ENCODE data around the gene PSMC5.
"Not testable (repeated sequence)": the region's sequence is repeated elsewhere in the genome, so short reads cannot be mapped to it uniquely, and the experiment has no call there.

PSMC5 gene

DNA sequence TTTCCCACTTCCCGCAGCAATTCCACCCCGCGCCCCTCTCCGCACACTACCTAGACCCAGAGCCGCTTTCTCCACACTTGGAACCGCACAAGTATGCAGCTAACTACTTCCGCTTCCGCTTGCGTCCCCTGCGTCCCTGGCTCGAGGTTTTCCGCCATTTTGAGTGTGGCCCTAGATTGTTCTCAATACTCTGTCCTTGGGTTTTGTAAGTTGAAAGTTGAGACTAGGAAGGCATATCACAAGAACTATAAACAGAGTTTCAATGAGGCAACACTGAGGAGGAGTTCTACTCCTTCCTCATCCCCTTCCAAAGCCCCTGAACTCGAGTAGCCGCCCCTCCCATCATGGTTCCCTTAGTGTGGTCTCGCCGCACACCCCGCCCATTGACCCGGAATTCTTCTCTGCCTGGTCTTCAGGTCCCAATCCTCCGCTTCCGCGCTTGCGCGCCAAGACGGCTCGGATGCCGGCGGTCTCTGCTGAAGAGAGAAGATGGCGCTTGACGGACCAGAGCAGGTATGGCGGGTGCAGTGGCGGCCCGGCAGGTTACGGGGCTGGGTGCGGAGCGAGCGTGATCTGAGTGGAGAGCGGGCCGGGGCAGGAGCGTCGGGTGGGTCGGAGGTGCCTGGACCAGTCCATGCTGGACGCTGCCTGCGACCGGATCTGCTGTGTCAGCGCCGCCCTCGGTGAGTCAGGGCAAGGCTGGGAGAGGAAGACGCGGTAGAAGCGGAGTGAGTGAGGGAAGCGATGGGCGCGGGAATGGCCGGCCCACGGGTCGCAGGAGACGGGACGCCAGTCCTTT, at the start of gene PSMC5, which contains the start of gene FTSJ3:
TSS of gene PSMC5 (plus strand) at position 430 of the 799 bp plus-strand sequence. CDS start at position 490, 60 bp downstream.
TSS of gene FTSJ3 (minus strand) at position 662 of the 799 bp plus-strand sequence. CDS start 761 bp downstream, outside the sequence.
- DNase-seq (peak; percentile 96), ATAC-seq (peak; percentile 93)

DNA sequence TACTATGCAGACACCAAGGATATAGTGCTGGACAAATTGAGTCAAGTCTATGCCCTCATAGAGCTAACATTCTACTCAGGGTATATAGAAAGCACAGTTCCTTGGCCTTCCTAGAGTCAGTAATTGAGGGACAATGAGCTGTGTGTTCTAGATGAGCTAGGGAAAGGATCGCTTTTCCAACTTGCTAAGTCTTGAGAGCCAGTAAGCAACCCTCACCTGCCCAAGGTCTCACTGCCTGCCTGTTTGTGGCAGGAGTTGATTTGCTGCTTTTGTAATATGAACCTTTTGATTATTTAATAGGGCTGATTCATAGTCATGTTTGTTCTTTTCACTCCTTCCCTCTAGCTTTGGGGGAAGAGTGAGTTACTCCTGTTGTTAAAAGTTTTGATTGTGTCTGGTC, 46.7 kb upstream of the PSMC5 start:
- DNase-seq = no peak
- no peak for ATAC-seq

DNA sequence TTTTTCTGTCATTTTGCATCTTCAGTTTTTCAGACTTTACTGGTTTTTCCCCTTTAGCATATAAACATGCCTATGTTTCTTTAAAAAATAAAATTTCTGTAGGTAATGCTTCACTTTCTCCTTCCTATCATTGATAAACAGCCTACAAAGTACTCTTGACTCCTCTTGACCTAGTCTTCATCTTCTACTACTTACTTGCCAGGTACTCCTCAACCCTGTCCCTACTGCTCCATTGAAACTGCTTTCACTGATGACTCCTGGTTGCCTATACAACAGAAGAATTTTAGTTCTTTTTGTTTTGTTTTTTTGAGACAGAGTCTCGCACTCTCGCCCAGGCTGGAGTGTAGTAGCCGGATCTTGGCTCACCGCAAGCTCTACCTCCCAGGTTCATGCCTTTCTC, 46.3 kb upstream of the PSMC5 start:
- no peak for DNase-seq

DNA sequence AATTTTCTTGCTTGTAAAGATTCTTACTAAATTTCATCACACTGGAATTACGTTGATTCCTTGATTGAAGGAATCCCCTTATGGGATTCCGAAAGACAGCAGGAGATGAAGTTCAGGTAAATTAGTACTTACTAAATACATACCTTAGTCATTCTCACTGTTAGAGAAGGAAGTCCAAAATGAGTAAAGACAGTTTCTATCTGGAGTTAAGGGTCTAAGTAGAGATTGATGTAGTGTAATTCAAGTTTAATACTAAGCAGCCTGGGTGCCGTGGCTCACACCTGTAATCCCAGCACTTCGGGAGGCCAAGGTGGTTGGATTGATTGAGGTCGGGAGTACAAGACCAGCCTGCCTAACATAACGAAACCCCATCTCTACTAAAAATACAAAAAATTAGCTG, 43.7 kb upstream of the PSMC5 start:
- ATAC-seq (no peak), DNase-seq (no peak)

More for the DNA sequence above, 46.3 kb upstream of the PSMC5 start:
- no peak for ATAC-seq

DNA sequence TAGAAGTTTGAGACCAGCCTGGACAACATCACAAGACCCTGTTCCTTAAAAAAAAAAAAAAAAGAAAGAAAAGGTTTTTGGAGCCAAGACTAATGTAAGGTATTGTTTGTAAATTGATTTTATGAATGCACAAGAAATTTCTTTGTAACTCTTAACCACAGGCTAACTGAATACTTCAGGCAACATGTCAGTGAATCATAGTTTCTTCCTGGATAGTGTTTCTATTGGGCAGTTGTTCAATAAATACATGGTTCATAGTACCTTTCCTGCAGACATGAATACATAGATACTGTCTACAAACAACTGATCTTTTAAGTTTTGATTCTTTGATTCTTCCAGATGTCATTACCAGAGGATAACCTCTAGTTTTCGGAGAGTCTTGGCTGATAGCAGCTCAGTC, 41.7 kb upstream of the PSMC5 start:
- no peak for ATAC-seq
- no peak for DNase-seq

DNA sequence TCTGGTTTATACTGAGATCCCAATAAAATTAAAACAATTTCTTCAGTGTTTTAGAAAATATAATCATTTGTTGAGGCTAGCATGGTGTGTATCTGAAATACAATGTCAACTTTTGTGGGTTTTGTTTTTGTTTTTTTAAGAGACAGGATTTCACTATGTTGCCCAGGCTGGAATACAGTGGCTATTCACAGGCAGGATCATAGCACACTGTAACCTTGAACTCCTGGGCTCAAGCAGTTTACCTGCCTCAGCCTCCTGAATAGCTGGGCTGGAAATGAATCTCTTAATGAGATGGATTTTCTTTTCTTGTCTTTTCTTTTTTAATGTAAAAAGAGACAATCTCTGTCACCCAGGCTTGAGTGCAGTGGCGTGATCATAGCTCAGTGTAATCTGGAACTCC, 41.1 kb upstream of the PSMC5 start:
- ATAC-seq (no peak), DNase-seq (no peak)

DNA sequence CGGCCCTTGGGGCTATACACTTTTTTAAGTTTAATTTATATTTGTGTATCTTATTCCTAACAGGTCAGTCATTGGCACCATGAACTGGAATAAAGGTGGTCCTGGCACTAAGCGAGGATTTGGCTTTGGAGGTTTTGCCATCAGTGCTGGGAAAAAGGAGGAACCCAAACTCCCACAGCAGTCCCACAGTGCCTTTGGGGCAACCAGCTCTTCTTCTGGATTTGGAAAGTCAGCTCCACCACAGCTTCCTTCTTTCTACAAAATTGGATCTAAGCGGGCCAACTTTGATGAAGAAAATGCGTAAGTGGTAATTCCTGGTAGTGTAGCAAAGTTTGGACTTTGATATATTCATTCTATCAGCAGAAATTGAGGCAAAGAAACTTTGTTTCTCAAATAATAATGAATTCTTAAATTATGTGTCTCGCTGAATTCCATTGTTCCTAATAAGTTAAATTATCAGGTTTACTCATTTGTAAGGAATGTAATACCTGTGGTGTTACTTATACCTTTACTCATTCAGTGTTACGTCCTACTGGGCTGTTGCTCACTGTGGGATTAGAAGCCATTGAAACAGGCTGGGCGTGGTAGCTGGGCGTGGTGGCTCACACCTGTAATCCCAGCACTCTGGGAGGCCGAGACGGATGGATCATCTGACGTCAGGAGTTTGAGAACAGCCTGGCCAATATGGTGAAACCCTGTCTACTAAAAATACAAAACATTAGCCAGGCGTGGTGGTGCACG, 40.1 kb upstream of the PSMC5 start:
- DNase-seq = no peak
- ATAC-seq = no peak

DNA sequence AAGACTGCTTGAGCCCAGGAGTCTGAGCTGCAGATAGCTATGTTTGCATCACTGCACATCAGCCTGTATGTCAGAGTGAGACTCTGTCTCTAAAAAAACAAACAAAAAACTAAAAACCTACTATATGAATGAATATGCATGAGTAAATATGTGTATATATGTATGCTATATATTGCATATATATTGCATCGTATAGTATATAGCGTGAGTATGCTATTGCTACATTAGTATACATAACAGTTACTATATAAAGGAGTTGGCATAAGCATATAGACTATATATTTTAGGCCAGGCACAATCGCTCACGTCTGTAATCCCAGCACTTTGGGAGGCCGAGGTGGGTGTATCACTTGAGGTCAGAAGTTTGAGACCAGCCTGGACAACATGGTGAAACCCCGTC, 37.2 kb upstream of the PSMC5 start:
- no peak for ATAC-seq
- no peak for DNase-seq

DNA sequence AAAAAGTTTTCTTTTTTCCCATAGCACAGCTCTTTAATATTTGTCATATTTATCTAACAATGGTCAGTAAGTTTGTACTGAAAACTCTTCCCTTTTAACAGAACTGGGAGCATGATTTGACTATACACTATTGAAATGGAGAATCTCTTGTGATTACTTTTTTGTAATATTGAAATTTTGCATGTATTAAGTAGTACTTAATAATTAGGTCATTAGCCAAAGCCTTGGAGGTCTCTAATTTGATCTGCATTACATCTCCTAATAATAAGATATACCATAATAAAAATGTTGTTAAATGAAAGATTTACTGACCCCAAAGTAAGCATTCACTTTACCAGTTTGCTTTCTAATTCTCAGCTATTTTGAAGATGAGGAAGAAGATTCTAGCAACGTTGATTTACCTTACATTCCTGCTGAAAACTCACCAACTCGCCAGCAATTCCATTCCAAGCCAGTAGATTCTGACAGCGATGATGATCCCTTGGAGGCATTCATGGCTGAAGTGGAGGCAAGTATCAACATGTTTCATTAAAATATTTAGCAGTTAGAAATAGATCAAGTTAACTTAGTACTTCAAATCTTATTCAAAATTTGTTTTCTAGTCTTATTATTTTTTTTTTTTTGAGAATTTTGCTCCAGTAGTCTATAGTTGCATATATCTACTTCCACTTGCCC, 35.0 kb upstream of the PSMC5 start:
- DNase-seq = no peak
- ATAC-seq = no peak

DNA sequence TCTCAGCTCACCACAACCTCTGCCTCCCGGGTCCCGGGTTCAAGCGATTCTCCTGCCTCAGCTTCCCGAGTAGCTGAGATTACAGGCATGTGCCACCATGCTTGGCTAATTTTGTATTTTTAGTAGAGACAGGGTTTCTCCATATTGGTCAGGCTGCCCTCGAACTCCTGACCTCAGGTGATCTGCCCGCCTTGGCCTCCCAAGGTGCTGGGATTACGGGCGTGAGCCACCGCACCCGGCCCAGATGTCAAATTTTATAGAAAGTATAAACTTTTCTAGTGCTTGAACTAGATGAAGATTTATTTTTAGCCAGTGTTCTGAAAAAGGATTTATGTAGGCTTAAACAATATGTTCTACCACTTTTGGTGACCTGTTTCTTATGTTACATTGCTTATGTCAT, 30.9 kb upstream of the PSMC5 start:
- not testable (repeated sequence) for DNase-seq, ATAC-seq

DNA sequence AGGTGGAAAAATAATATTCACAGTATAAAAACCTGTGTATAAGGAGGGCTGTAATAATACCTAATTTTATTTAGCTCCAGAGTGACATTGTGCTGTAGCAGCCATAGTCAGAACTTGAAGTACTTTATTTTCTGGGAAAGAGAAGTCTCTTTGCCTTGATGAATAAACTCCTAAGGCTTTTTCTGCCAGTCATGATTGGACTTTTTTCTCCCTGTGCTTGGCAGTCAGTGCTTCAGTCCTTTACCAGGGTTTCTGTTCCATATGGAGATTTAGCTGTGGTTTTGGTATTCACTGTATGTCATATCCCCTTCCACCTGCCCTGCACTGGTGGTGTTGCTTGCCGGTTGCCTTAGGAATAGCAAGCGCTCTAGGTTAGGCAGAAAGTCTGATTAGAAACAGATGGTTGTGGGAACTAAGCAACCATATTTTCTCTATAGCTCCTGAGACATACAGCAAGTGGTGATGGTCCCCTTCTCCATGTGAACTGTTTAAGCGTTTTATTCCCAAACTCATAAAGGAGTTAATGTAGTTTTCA, 28.6 kb upstream of the PSMC5 start:
- ATAC-seq = no peak

DNA sequence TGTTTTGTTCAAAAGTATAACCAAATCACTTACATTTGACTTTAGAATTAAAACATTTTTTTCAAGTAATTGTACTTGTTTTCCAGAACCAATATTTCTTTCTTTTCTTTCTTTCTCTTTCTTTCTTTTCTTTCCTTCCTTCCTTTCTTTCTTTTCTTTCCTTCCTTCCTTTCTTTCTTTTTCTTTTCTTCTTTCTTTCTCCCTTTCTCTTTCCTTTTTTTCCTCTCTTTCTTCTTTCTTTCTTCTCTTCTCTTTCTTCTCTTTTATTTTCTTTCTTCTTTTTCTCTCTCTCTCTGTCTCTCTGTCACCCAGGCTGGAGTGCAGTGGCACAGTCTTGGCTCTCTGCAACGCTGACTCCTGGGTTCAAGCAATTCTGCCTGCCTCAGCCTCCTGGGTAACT, 26.4 kb upstream of the PSMC5 start:
- DNase-seq (no peak), ATAC-seq (no peak)

More for the DNA sequence above, 28.6 kb upstream of the PSMC5 start:
- no peak for DNase-seq

DNA sequence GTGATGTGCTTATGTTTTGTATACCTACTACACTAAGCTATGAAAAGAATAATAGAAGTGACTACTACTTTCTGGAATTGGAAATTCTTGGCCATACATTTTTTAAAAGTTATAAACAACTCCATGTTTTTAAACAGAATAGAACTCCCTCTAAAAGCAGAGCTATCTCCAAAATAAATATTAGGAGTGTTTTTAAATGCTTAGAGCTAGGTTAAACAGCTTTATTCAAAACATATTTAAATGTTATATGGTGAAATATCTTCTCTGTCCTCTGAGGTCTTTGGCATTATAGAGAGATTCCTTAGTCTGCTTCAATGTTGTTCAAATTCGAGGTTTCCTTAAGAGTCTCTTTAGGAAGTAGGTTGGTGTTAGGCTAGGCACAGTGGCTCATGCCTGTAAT, 22.9 kb upstream of the PSMC5 start:
- no peak for ATAC-seq

DNA sequence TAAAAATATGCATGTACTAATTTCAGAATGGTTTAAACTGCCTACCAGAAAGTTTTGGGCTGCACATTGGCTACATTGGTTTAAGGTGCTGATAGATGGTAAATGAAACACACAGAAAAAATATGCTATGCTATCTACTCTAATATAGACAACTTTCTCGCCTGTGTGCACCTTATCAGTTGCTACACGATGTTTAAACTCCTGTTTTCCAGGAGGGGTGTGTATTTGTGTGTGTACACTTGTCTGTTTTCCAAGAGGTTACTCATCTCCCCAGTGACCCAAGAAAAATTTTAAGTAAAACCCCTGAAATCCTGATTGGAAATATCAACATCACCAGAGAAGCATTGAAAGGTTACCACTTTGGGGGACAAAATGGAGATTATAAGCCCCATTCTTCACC, 21.6 kb upstream of the PSMC5 start:
- no peak for DNase-seq
- no peak for ATAC-seq

More for the DNA sequence above, 22.9 kb upstream of the PSMC5 start:
- no peak for DNase-seq

DNA sequence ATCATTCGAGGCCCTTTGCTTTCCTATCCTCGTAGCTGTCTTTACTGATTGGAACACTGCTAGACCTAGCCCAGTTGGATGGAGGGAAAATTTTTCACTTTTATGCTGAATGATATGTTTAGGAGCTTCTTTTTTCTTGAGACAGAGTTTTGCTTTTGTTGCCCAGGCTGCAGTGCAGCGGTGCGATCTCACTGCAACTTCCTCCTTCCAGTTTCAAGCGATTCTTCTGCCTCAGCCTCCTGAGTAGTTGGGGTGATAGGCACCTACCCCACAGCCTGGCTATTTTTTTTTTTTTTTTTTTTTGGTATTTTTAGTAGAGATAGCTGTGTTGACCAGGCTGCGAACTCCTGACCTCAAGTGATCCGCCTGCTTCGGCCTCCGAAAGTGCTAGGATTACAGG, 17.3 kb upstream of the PSMC5 start:
- DNase-seq (no peak), ATAC-seq (no peak)

DNA sequence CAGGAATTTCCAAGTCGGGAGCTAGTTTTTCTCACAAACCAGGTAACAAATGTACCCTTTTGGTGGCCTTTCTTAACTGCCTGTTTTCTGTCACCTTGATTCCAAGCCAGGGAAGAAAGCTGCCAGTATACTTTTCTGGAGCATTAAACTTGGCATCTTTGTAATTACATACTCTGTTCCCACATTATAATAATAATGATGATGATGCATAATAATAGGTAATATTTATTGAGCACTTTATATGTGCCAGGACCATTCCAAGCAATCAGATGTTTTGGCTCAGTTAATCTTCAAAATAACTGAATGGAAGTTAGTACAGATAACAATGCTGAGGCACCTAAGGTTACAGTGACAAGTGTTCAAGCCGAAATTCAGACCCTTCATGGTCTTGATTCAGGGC, 11.1 kb upstream of the PSMC5 start:
- no peak for ATAC-seq

DNA sequence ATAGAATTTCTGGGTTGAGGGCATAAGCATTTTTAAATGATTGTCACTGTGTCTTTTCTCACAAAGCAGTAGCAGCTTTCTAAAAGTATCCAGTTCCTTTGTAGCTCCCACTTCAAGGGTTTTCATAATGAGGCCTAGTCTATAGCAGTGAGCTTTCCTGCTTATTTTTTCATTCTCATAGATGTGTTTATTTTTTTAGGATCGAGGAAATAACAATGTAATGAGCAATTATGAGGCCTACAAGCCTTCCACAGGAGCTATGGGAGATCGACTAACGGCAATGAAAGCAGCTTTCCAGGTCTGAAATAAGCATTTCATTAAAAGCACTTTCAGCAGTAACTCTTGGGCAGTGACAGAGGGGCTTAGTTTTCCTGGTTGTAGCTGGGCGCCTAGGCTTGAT, 10.6 kb upstream of the PSMC5 start:
- ATAC-seq = no peak
- no peak for DNase-seq

More for the DNA sequence above, 11.1 kb upstream of the PSMC5 start:
- no peak for DNase-seq

DNA sequence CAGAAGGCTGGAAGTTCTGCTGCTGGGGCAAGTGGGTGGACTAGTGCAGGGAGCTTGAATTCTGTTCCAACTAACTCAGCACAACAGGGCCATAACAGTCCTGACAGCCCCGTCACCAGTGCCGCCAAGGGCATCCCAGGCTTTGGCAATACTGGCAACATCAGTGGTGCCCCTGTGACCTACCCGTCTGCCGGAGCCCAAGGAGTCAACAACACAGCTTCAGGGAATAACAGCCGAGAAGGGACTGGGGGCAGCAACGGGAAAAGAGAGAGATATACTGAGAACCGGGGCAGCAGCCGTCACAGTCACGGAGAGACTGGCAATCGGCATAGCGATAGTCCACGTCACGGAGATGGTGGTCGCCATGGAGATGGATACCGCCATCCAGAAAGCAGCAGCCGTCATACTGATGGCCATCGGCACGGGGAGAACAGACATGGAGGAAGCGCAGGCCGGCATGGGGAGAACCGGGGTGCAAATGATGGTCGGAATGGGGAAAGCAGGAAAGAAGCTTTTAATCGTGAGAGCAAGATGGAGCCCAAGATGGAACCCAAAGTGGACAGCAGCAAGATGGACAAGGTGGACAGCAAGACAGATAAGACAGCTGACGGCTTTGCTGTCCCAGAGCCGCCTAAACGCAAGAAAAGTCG, 9.4 kb upstream of the PSMC5 start:
- ATAC-seq (no peak), DNase-seq (no peak)

DNA sequence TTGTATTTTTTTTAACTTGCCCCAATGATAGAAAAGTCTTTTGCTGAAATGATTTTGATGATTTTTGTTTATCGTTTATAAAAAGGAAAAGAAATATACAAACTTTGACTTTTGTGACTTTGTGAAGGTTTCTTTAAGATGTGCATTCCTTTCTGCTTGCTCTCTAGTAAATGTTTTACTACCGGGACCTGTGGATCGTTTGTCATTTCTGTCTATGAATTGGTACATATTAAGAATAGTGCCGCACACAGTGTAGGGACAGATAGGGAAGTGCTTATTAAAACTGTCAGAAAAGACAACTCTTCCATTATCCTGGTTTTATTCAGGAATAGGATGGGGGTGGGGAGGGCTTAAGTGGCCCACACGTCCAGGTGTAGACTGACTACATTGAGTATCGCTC, 8.1 kb upstream of the PSMC5 start:
- ATAC-seq (no peak), DNase-seq (no peak)

DNA sequence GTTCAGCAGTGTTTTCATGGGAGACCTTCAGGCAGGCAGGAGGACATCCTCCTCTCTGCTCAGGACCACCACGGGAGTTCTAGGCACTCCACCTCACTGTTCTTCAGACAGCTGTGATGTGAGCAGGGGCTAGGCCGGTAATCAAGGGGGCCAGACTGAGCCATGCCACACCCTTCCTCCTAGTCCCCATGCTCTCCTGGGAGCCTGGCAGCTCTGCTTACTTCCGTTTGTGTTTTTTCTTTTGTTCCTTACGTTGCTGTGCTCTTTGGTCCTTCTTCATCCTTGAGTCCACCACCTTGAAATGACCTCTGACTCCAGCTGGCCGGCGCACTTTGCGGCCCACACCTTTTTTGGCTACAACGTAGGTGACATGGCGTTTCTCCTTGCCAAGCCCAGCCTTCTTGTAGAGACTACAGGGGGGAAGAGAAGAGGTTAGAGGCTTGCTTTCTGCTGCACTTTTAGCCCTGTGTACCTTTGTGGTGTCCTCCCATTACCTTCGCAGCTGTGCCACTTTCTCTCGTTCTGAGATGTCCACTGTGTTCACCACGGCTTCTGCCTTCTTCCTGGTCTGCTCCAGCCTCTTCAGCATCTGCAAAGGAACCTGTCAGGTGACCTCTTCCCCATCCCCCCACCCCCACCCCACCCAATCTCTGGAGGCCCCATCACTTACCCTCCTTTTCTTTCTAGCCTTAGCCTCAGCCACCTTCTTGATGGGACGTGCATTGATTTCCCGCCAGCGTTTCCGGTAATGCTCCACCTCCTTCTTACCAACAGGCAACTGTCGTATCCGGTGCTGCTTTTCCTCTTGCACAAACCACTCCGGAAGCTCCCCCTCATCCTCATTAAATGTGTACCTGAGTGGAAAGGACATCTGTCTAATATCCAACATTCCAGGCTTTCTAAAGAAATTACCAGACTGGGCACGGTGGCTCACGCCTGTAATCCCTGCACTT, 7.4 kb upstream of the PSMC5 start:
- DNase-seq (no peak), ATAC-seq (peak; percentile 19)
